ENCODE measurements around the gene SIK3. TPM values are rescaled to one million over a fixed set of nuclear protein-coding genes. Genes with fewer than 3 reads are reported as not detected.

SIK3 gene
- total and polyA plus RNA-seq, 2 experiments from 2014 or later: 6.1 to 33.9 TPM

- no peak for TF ChIP-seq CTCF (conservative IDR thresholded peaks at IDR 0.05; ENCODE audit: low read depth in 2 of 2)
- no peak for TF ChIP-seq CREB1 (CRISPR knock-in tag; IDR thresholded peaks at IDR 0.05; ENCODE audit: low read depth)
- TF ChIP-seq EZH2phosphoT487 (IDR thresholded peaks at IDR 0.05; ENCODE audit: unreplicated experiment): no peak
Observed at GRCh38 chr11:116917632-116918031, 180.6 kb downstream of the SIK3 start (continued).

GRCh38 chr11:116916886-116917285 is 181.3 kb downstream of the SIK3 start:
- no peak for DNase-seq (ENCODE audit: low spot score)
- TF ChIP-seq CTCF (conservative IDR thresholded peaks at IDR 0.05; ENCODE audit: low read depth in 2 of 2): no peak
- no peak for TF ChIP-seq POLR2AphosphoS5 (IDR thresholded peaks at IDR 0.05; ENCODE audit: low read depth)
- TF ChIP-seq EZH2phosphoT487 (IDR thresholded peaks at IDR 0.05; ENCODE audit: unreplicated experiment): no peak
- TF ChIP-seq STAT1 (IDR thresholded peaks at IDR 0.05; ENCODE audit: unreplicated experiment): no peak
- TF ChIP-seq EZH2 (IDR thresholded peaks at IDR 0.05; ENCODE audit: low read depth, unreplicated experiment): no peak
- TF ChIP-seq CREB1 (CRISPR knock-in tag; IDR thresholded peaks at IDR 0.05; ENCODE audit: low read depth): no peak
- no peak for TF ChIP-seq JUNB (IDR thresholded peaks at IDR 0.05; ENCODE audit: unreplicated experiment)
- TF ChIP-seq ZNF114 (CRISPR knock-in tag; IDR thresholded peaks at IDR 0.05): no peak
- no peak for TF ChIP-seq NANOG (IDR thresholded peaks at IDR 0.05; ENCODE audit: borderline replicate concordance)
- no peak for TF ChIP-seq ZNF462 (CRISPR knock-in tag; IDR thresholded peaks at IDR 0.05)
- no peak for TF ChIP-seq REST (IDR thresholded peaks at IDR 0.05; ENCODE audit: unreplicated experiment)
- no peak for TF ChIP-seq ZNF331 (CRISPR knock-in tag; IDR thresholded peaks at IDR 0.05; ENCODE audit: low read depth)

More at GRCh38 chr11:116916886-116917285, 181.3 kb downstream of the SIK3 start:
- H3K27me3 Mint-ChIP-seq (ENCODE audit: insufficient read depth, low read depth, poor library complexity): no peaks in the 10 kb centered on the region
- no peaks in the 10 kb centered on the region for H3K27me3 ChIP-seq (ENCODE audit: insufficient read depth)
- no peak overlapping the region for H3K4me3 ChIP-seq
- H3K4me2 ChIP-seq: no peak overlapping the region
- no peaks in the 10 kb centered on the region for H3K36me3 ChIP-seq (ENCODE audit: insufficient read depth)
- H3K36me3 Mint-ChIP-seq (ENCODE audit: low read depth): no peaks in the 10 kb centered on the region
- H3K27ac Mint-ChIP-seq: no peak overlapping the region
- no peaks in the 10 kb centered on the region for H3K9me2 ChIP-seq (ENCODE audit: insufficient read depth)
- no peak overlapping the region for H3K27ac ChIP-seq (ENCODE audit: low read depth)
- no peaks in the 10 kb centered on the region for H3K4me1 ChIP-seq (ENCODE audit: insufficient read depth)
- H3F3A ChIP-seq (replicated peaks; ENCODE audit: low read depth): no peaks in the 10 kb centered on the region
- no peak overlapping the region for H3K4me3 Mint-ChIP-seq
- no peaks in the 10 kb centered on the region for H3K9me3 Mint-ChIP-seq
- H3K4me1 Mint-ChIP-seq: no peaks in the 10 kb centered on the region
- peaks cover 5% of the 10 kb centered on the region; the same call in 1 of the 2 replicates for H4K20me1 ChIP-seq (replicated peaks; ENCODE audit: insufficient read depth)
- H2AFZ ChIP-seq: no peak overlapping the region
- no peaks in the 10 kb centered on the region for H3K79me2 ChIP-seq (replicated peaks; ENCODE audit: insufficient read depth)
- ATAC-seq: no peak

Data from GM23338 (cell line).